Osteoblast (primary cell): ENCODE results near the gene SYT2. TPM values are rescaled to one million over a fixed set of nuclear protein-coding genes. Genes with fewer than 3 reads are reported as not detected.
A peak's percentile ranks its signal among the peaks of the same experiment; 100 is the strongest.
"Not testable (repeated sequence)": the region's sequence is repeated elsewhere in the genome, so short reads cannot be mapped to it uniquely, and the experiment has no call there.

ENCODE experiments used
- DNase-seq: peaks from one replicate; pipeline ENCODE4 v3.0.0; 2011; ENCODE audit warnings: low spot score, mixed read lengths; ENCODE audit not compliant: insufficient read length; ENCODE audit errors: missing footprints
- H2AFZ ChIP-seq: 2 replicates; pipeline ENCODE4 v1.6.0; 2011; ENCODE audit warnings: mild to moderate bottlenecking, low read length
- H3K27ac ChIP-seq: 2 replicates; pipeline ENCODE4 v1.5.1; 2011; ENCODE audit warnings: mild to moderate bottlenecking, low read depth, low read length, moderate library complexity
- H3K27me3 ChIP-seq: 2 replicates; pipeline ENCODE4 v1.6.0; 2012; ENCODE audit warnings: mild to moderate bottlenecking, control low read depth, inconsistent platforms, low read length, moderate library complexity; ENCODE audit not compliant: insufficient read depth
- H3K36me3 ChIP-seq: 2 replicates; pipeline ENCODE4 v1.5.1; 2011; ENCODE audit warnings: mild to moderate bottlenecking, low read length, control low read depth, moderate library complexity; ENCODE audit not compliant: insufficient read depth
- H3K4me1 ChIP-seq: 2 replicates; pipeline ENCODE4 v1.5.1; 2011; ENCODE audit warnings: mild to moderate bottlenecking, low read length, control low read depth, moderate library complexity; ENCODE audit not compliant: insufficient read depth
- H3K4me2 ChIP-seq: 2 replicates; pipeline ENCODE4 v1.6.0; 2011; ENCODE audit warnings: mild to moderate bottlenecking, low read length; ENCODE audit not compliant: insufficient read depth
- H3K4me3 ChIP-seq: fragments of 200-600 bp; sonication (generic); 3 replicates; pipeline ENCODE4 v1.5.1; 2012; ENCODE audit warnings: mild to moderate bottlenecking, low read length, inconsistent platforms; ENCODE audit not compliant: insufficient read depth
- H3K79me2 ChIP-seq: 2 replicates; pipeline ENCODE4 v1.6.0; 2012; ENCODE audit warnings: mild to moderate bottlenecking, low read length, control low read depth, inconsistent platforms; ENCODE audit not compliant: insufficient read depth
- H3K9me3 ChIP-seq: 2 replicates; pipeline ENCODE4 v1.5.1; 2011; ENCODE audit warnings: low read depth, low read length, control low read depth
- H4K20me1 ChIP-seq: 2 replicates; pipeline ENCODE4 v1.6.0; 2012; ENCODE audit warnings: mild to moderate bottlenecking, low read length, control low read depth; ENCODE audit not compliant: insufficient read depth
- total RNA-seq: library from RNA; depleted of rRNA; stranded (reverse); fragments of >200 nt; gene quantifications from 2 replicates; pipeline ENCODE4 v1.2.3, GENCODE V29; 2012
- TF ChIP-seq, protein P1 (sequence below): IDR thresholded peaks from 2 replicates; pipeline ENCODE4 v1.5.1; 2011; ENCODE audit warnings: mild to moderate bottlenecking, low read depth, low read length, moderate library complexity; ENCODE audit errors: extremely low read depth

Gene SYT2
- total RNA-seq, 1 donor: not detected

DNA sequence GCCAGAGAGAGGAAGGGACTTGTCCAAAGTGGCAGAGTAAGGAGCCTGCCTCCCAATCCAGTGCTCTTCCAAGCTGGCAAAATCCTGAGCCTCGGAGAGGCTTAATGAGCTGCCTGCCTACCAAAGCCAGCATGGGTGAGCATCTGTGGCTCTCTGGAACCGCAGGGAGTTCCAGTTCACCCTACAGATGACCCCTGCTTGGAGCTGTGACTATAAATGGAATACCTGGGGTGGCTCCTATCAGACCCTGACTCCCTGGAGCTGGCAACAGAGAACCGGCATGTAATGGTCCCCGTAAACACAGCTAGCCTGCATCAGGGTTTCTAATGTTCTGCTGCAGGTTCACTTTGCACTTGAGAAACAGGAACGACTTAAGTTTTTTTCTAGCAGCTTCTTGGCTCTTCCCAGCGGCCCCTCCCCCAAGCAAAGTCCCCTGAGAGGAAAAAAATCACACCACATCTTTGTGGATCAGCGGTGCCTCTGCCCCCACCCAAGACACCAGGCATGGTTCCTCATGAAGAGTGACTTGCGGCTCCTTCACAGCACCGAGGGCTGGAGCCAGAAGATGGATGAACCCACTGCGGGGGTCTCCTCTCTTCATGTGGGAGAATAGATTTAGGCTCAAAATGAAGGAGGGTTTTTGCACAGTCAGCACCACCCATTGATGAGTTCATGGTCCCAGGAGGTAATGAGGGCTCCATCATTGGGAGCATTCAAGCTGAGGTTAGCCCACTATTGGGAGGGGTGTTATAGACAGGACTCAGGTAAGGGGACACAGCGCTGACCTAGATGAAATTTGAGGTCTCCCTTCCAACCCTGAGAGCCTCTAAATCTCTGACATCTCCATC lies 79.0 kb downstream of the SYT2 start:
- H3K4me2 ChIP-seq: no peak overlapping the region
- TF ChIP-seq, protein P1, sequence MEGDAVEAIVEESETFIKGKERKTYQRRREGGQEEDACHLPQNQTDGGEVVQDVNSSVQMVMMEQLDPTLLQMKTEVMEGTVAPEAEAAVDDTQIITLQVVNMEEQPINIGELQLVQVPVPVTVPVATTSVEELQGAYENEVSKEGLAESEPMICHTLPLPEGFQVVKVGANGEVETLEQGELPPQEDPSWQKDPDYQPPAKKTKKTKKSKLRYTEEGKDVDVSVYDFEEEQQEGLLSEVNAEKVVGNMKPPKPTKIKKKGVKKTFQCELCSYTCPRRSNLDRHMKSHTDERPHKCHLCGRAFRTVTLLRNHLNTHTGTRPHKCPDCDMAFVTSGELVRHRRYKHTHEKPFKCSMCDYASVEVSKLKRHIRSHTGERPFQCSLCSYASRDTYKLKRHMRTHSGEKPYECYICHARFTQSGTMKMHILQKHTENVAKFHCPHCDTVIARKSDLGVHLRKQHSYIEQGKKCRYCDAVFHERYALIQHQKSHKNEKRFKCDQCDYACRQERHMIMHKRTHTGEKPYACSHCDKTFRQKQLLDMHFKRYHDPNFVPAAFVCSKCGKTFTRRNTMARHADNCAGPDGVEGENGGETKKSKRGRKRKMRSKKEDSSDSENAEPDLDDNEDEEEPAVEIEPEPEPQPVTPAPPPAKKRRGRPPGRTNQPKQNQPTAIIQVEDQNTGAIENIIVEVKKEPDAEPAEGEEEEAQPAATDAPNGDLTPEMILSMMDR: no peak
- no peak overlapping the region for H2AFZ ChIP-seq
- no peaks in the 10 kb centered on the region for H3K79me2 ChIP-seq
- H3K4me3 ChIP-seq: no peak overlapping the region
- H3K4me1 ChIP-seq: no peaks in the 10 kb centered on the region
- H4K20me1 ChIP-seq: no peaks in the 10 kb centered on the region
- peaks cover 16% of the 10 kb centered on the region for H3K27me3 ChIP-seq
- DNase-seq: no peak
- no peaks in the 10 kb centered on the region for H3K9me3 ChIP-seq
- no peak overlapping the region for H3K27ac ChIP-seq
- no peaks in the 10 kb centered on the region for H3K36me3 ChIP-seq

DNA sequence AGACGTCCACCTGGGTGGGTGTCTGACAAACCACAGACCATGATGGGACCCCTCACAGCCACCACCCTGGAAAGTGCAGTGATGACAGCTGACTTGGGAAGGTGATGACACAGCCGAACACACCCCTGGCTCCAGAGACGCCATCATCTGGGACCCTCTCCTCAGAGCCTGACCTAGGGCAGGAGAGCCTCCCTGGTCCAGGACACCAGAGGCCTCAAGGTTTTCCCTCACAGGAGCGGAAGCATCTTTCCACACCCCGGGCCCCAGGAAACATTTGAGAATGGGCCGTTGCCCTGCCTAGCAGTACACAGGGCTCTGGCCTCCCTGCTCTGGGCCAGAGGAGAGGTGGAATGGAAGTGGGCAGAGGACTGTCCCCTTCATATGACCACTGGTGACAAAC lies 79.7 kb downstream of the SYT2 start:
- TF ChIP-seq, protein P1: no peak
- H3K4me1 ChIP-seq: no peaks in the 10 kb centered on the region
- DNase-seq: no peak
- H3K27ac ChIP-seq: no peak overlapping the region
- no peaks in the 10 kb centered on the region for H3K36me3 ChIP-seq
- H2AFZ ChIP-seq: no peak overlapping the region
- H3K79me2 ChIP-seq: no peaks in the 10 kb centered on the region
- no peak overlapping the region for H3K4me2 ChIP-seq
- no peaks in the 10 kb centered on the region for H3K9me3 ChIP-seq
- H3K4me3 ChIP-seq: no peak overlapping the region
- peaks cover 9% of the 10 kb centered on the region for H3K27me3 ChIP-seq
- no peaks in the 10 kb centered on the region for H4K20me1 ChIP-seq

DNA sequence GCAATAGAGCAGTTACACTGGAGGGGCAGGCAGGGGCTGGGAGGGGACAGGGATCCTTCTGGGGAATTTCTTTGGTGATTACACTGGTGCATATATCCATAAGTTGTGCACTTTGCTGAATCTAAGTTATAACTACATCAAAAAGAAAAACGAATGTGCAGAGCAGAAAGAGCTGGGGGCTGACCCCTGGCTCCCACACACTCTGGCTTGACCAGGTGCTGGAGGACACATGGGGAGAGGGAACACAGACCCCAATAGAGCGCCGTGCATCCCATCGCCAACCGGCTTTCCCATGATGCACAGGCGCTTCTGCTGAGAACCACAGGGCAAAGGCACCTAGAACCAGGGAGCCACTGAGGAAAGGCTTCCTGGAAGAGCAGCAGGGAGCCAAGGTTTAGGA lies 80.2 kb downstream of the SYT2 start:
- not testable (repeated sequence) for H3K27me3 ChIP-seq, H3K4me2 ChIP-seq, H3K4me1 ChIP-seq, H3K36me3 ChIP-seq, H3K79me2 ChIP-seq, H2AFZ ChIP-seq, DNase-seq, H3K27ac ChIP-seq, H4K20me1 ChIP-seq, H3K9me3 ChIP-seq, H3K4me3 ChIP-seq

DNA sequence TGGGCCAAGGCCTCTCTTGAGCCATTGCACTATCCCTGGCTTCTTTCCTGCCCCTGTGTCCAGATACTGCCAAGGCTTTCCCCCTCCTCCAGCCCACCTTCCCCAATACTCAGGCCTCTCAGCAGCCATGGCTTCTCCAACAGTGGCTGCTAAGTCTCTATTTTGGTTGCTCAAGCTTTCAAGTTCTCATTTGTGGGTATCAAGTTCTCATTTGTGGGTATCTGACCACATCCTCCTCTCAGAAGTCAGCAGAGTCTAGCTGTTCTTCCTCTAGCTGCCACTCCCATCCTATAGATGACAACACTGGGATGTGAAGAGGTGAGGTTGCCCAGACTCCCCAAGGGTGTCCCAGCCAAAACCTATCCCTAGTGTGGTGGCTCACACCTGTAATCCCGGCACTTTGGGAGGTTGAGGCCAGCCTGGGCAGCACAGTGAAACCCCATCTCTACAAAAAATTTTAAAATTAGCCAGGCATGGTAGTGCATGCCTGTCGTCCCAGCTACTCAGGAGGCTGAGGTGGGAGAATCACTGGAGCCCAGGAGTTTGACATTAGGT lies 80.9 kb downstream of the SYT2 start:
- not testable (repeated sequence) for H2AFZ ChIP-seq, H3K9me3 ChIP-seq, H3K4me3 ChIP-seq, H3K4me1 ChIP-seq, H3K79me2 ChIP-seq, H3K27me3 ChIP-seq, H4K20me1 ChIP-seq, H3K4me2 ChIP-seq, H3K36me3 ChIP-seq, DNase-seq, H3K27ac ChIP-seq

DNA sequence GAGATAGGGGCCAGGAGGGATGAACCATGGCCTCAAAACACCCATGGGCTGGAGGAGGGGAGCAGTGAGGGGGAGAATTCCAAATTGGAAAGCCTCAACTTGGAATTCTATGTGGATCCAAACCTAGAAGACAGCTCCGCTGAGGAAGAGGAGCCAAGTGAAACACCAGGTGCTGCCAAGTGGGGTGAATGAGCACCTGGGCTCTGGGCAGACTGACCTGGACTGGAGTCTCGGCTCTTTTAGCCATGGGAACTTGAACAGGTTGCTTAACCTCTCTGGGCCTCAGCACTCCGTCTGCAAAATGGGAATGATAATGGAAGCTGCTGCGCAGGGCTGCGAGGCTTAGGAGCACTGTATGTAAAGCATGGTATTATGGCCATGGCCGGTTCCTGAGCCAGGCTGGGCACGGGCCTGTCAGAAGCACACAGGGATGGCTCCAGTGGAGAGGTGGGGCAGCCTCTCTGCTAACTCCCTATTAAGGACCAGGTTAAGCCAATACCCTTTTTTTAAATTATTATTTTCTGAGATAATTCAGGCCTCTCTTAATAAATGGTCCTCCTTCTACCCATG lies 81.5 kb downstream of the SYT2 start:
- Histone ChIP-seq H3K4me1 (peaks cover 3% of the 10 kb centered on the region), H3K36me3 (no peaks in the 10 kb centered on the region), H3K27me3 (peaks cover 3% of the 10 kb centered on the region), H4K20me1 (no peaks in the 10 kb centered on the region), H2AFZ (no peak overlapping the region), H3K4me2 (no peak overlapping the region), H3K27ac (no peak overlapping the region), H3K9me3 (no peaks in the 10 kb centered on the region), H3K79me2 (no peaks in the 10 kb centered on the region), H3K4me3 (no peak overlapping the region)
- peak; percentile 66 for DNase-seq
- TF ChIP-seq, protein P1: no peak
